ENCODE measurements around the gene HSPA4.

The HSPA4 gene

GRCh38 chr5:133106343-133106742 lies 54.5 kb downstream of the HSPA4 start:
- no peak for DNase-seq (ENCODE audit: low spot score)

GRCh38 chr5:133106761-133107572 lies 55.2 kb downstream of the HSPA4 start:
- DNase-seq (ENCODE audit: low spot score), result no peak

GRCh38 chr5:133108481-133108921 lies 56.7 kb downstream of the HSPA4 start:
- DNase-seq (ENCODE audit: low spot score), result peak; percentile 46

GRCh38 chr5:133109655-133110483 lies 58.1 kb downstream of the HSPA4 start:
- DNase-seq (ENCODE audit: low spot score), result no peak

- no peak for DNase-seq (ENCODE audit: low spot score)
Measured at GRCh38 chr5:133110709-133111108, 58.9 kb downstream of the HSPA4 start.

GRCh38 chr5:133111299-133111698 lies 59.5 kb downstream of the HSPA4 start:
- peak; percentile 77 for DNase-seq (ENCODE audit: low spot score)

GRCh38 chr5:133112026-133112660 lies 60.3 kb downstream of the HSPA4 start:
- no peak for DNase-seq (ENCODE audit: low spot score)

GRCh38 chr5:133113331-133114061 lies 61.7 kb downstream of the HSPA4 start:
- peak; percentile 82 for DNase-seq (ENCODE audit: low spot score)

- peak; percentile 56 for DNase-seq (ENCODE audit: low spot score)
Measured at GRCh38 chr5:133114166-133114932, 62.5 kb downstream of the HSPA4 start.

GRCh38 chr5:133114933-133115310 lies 63.1 kb downstream of the HSPA4 start:
- no peak for DNase-seq (ENCODE audit: low spot score)

GRCh38 chr5:133116601-133117000 lies 64.8 kb downstream of the HSPA4 start:
- DNase-seq (ENCODE audit: low spot score), result no peak

- DNase-seq (ENCODE audit: low spot score), result no peak
Measured at GRCh38 chr5:133117166-133117911, 65.5 kb downstream of the HSPA4 start.

- DNase-seq (ENCODE audit: low spot score), result no peak
Measured at GRCh38 chr5:133117912-133118445, 66.2 kb downstream of the HSPA4 start.

GRCh38 chr5:133118741-133119140 lies 66.9 kb downstream of the HSPA4 start:
- DNase-seq (ENCODE audit: low spot score), result no peak

GRCh38 chr5:133119233-133119711 lies 67.5 kb downstream of the HSPA4 start:
- DNase-seq (ENCODE audit: low spot score), result peak; percentile 58

GRCh38 chr5:133120156-133120750 lies 68.4 kb downstream of the HSPA4 start:
- no peak for DNase-seq (ENCODE audit: low spot score)

- no peak for DNase-seq (ENCODE audit: low spot score)
Measured at GRCh38 chr5:133121080-133121479, 69.3 kb downstream of the HSPA4 start.

GRCh38 chr5:133121611-133122150 lies 69.9 kb downstream of the HSPA4 start:
- no peak for DNase-seq (ENCODE audit: low spot score)

- DNase-seq (ENCODE audit: low spot score), result no peak
Measured at GRCh38 chr5:133122711-133123110, 70.9 kb downstream of the HSPA4 start.
